Measurements from ENCODE around the gene COPRS. TPM values are rescaled to one million over a fixed set of nuclear protein-coding genes. Genes with fewer than 3 reads are reported as not detected.

Gene COPRS
- total RNA-seq, 1 experiment from 2014 or later, result 52.4 TPM

DNA sequence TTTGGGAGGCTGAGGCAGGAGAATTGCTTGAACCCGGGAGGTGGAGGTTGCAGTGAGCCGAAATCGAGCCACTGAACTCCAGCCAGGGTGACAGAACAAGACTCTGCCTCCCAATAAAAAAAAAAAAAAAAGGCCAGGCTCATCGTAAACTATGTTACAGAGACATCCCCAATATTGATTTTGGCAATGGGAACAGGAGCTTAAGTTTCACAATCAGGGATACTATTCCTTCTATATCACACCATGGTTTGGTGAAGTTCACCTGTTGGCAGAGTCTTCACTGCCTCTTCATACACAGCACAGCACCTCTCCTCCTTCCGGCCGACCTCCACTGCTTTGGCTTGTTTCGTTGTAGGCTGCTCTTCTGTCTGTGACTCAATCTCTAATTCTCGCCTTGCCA lies 21.3 kb upstream of the COPRS start:
- no peak overlapping the region for H3K27ac ChIP-seq (ENCODE audit: low read depth, low read length)
- H3K27me3 ChIP-seq (ENCODE audit: insufficient read depth, low read length), result no peaks in the 10 kb centered on the region
- no peak overlapping the region for H3K4me3 ChIP-seq (replicated peaks in 1 of 2; ENCODE audit: low read depth in 1 of 2, low read length in 2 of 2)
- DNase-seq (ENCODE audit: low read depth, low spot score) (no peak), ATAC-seq (no peak)
- POLR2A ChIA-PET, result interaction anchor here (0.9 kb wide), 1 partner anchor 13 kb away, joined by 3 read pairs; no protein-coding TSS in a partner anchor
- intact Hi-C loops (cut with micrococcal nuclease), result no loop called here
- RAD21 ChIA-PET (ENCODE audit: low non-redundant PET in 1 of 2, low total read pairs in 2 of 2, uncharacterized antibody in 2 of 2, unreplicated experiment in 2 of 2), result no interaction called here
- H3K9me3 ChIP-seq (ENCODE audit: control insufficient read depth in 1 of 2, insufficient read depth in 1 of 2, low read depth in 1 of 2, low read length in 2 of 2), result no peaks in the 10 kb centered on the region
- no peaks in the 10 kb centered on the region for H3K9me2 ChIP-seq (ENCODE audit: insufficient read depth)
- no TSS peak for BruUV-seq (replicated peaks)
- no peak overlapping the region for H3K4me2 ChIP-seq (ENCODE audit: low read length)
- peaks cover 35 to 41% of the 10 kb centered on the region in 2 experiments for H3K36me3 ChIP-seq (ENCODE audit: control insufficient read depth in 1 of 2, insufficient read depth in 2 of 2, low read length in 2 of 2)
- H3K79me2 ChIP-seq (ENCODE audit: insufficient read depth, low read length), result no peaks in the 10 kb centered on the region
- TF ChIP-seq TCF7L2 (IDR thresholded peaks at IDR 0.05; ENCODE audit: borderline replicate concordance, extremely low read depth, insufficient read depth, insufficient read length) (no peak), EGR1 (IDR thresholded peaks at IDR 0.05; ENCODE audit: low read depth) (no peak), RAD21 (IDR thresholded peaks at IDR 0.05; ENCODE audit: low read depth) (no peak), EZH2phosphoT487 (IDR thresholded peaks at IDR 0.05; ENCODE audit: borderline replicate concordance) (no peak), FOSL1 (IDR thresholded peaks at IDR 0.05; ENCODE audit: low read depth) (no peak), SRF (IDR thresholded peaks at IDR 0.05; ENCODE audit: low read depth) (no peak), SIN3A (IDR thresholded peaks at IDR 0.05; ENCODE audit: low read depth) (no peak), JUND (IDR thresholded peaks at IDR 0.05) (no peak), EZH2 (IDR thresholded peaks at IDR 0.05) (no peak), ZFX (IDR thresholded peaks at IDR 0.05) (no peak), ZBTB33 (IDR thresholded peaks at IDR 0.05; ENCODE audit: extremely low read depth, insufficient replicate concordance, low read length) (no peak), ZNF274 (IDR thresholded peaks at IDR 0.05; ENCODE audit: low read depth, low read length) (no peak), CEBPB (IDR thresholded peaks at IDR 0.05; ENCODE audit: low read depth) (no peak), ATF3 (IDR thresholded peaks at IDR 0.05) (no peak), SP1 (IDR thresholded peaks at IDR 0.05; ENCODE audit: low read depth) (no peak), CBX3 (IDR thresholded peaks at IDR 0.05; ENCODE audit: low read depth) (no peak)
- TF ChIP-seq, protein P1, sequence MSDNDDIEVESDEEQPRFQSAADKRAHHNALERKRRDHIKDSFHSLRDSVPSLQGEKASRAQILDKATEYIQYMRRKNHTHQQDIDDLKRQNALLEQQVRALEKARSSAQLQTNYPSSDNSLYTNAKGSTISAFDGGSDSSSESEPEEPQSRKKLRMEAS (IDR thresholded peaks at IDR 0.05), result no peak
- TF ChIP-seq, protein P2, sequence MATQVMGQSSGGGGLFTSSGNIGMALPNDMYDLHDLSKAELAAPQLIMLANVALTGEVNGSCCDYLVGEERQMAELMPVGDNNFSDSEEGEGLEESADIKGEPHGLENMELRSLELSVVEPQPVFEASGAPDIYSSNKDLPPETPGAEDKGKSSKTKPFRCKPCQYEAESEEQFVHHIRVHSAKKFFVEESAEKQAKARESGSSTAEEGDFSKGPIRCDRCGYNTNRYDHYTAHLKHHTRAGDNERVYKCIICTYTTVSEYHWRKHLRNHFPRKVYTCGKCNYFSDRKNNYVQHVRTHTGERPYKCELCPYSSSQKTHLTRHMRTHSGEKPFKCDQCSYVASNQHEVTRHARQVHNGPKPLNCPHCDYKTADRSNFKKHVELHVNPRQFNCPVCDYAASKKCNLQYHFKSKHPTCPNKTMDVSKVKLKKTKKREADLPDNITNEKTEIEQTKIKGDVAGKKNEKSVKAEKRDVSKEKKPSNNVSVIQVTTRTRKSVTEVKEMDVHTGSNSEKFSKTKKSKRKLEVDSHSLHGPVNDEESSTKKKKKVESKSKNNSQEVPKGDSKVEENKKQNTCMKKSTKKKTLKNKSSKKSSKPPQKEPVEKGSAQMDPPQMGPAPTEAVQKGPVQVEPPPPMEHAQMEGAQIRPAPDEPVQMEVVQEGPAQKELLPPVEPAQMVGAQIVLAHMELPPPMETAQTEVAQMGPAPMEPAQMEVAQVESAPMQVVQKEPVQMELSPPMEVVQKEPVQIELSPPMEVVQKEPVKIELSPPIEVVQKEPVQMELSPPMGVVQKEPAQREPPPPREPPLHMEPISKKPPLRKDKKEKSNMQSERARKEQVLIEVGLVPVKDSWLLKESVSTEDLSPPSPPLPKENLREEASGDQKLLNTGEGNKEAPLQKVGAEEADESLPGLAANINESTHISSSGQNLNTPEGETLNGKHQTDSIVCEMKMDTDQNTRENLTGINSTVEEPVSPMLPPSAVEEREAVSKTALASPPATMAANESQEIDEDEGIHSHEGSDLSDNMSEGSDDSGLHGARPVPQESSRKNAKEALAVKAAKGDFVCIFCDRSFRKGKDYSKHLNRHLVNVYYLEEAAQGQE (IDR thresholded peaks at IDR 0.05; ENCODE audit: low read depth), result no peak
- no peak overlapping the region for H2AFZ ChIP-seq (ENCODE audit: low read depth, low read length, poor library complexity, severe bottlenecking)
- no peaks in the 10 kb centered on the region for H4K20me1 ChIP-seq (ENCODE audit: insufficient read depth)
- H3K9ac ChIP-seq (ENCODE audit: low read length), result no peak overlapping the region
- H3K4me1 ChIP-seq (ENCODE audit: control insufficient read depth in 1 of 2, insufficient read depth in 2 of 2, low read length in 2 of 2), result no peaks in the 10 kb centered on the region
- CTCF ChIA-PET, result no interaction called here
